Prostate gland (tissue), 2 donors: ENCODE data around the gene SMG6. TPM values are rescaled to one million over a fixed set of nuclear protein-coding genes. Genes with fewer than 3 reads are reported as not detected.
A peak's percentile ranks its signal among the peaks of the same experiment; 100 is the strongest.

Experiments used
- DNase-seq: peaks from one replicate; pipeline ENCODE4 v3.0.0-alpha.2; 2019; ENCODE audit warnings: low spot score
- H3K27ac ChIP-seq, 2 donors: fragments of 200-600 bp; sonication (generic); 2 replicates each; pipeline ENCODE4 v1.5.1; 2017 to 2019
- H3K27me3 ChIP-seq: fragments of 200-600 bp; sonication (generic); replicated peaks from 2 replicates; pipeline ENCODE4 v1.5.1; 2019; ENCODE audit not compliant: insufficient read depth
- H3K36me3 ChIP-seq, 2 donors: fragments of 200-600 bp; sonication (generic); 1 replicate in 1 of 2; 2 replicates in 1 of 2; pipeline versions ENCODE4 v1.5.1 to v1.8.1; 2017 to 2019
- H3K4me1 ChIP-seq: fragments of 200-600 bp; sonication (generic); replicated peaks from 2 replicates; pipeline ENCODE4 v1.5.1; 2019
- H3K4me3 ChIP-seq, 2 donors: fragments of 200-600 bp; sonication (generic); 2 replicates each; pipeline ENCODE4 v1.5.1; 2017 to 2019
- H3K9me3 ChIP-seq: fragments of 200-600 bp; sonication (generic); 2 replicates; pipeline ENCODE4 v1.5.1; 2017
- CTCF ChIP-seq, 4 experiments: fragments of 200-600 bp in 2 of 4; fragments of 450-650 bp in 2 of 4; sonication (generic) in 2 of 4; IDR thresholded peaks; 1 replicate in 3 of 4; 2 replicates in 1 of 4; pipeline ENCODE4 v1.5.1; 2016 to 2019; ENCODE audit warnings: antibody characterized with exemption in 4 of 4, mild to moderate bottlenecking in 2 of 4, moderate library complexity in 2 of 4
- POLR2A ChIP-seq: fragments of 450-650 bp; IDR thresholded peaks from one replicate; pipeline ENCODE4 v1.6.1; 2016; ENCODE audit warnings: antibody characterized with exemption, mild to moderate bottlenecking
- POLR2AphosphoS5 ChIP-seq: sonication (generic); formaldehyde crosslinking; IDR thresholded peaks from one replicate; pipeline ENCODE4 v1.6.1; 2017; ENCODE audit warnings: antibody characterized with exemption
- WGBS: methylation state at CpG from one replicate; pipeline ENCODE4 v1.1.5; 2018; 5-methylcytosine and 5-hydroxymethylcytosine counted together
- intact Hi-C: fragments of 100-400 bp; cut with DNase I; formaldehyde crosslinking; loops from one replicate; pipeline ENCODE4 v1.14.2; 2022
- total RNA-seq, 2 donors: library from RNA; depleted of rRNA; stranded (reverse); fragments of >200 nt; gene quantifications; one replicate each; pipeline ENCODE4 v1.1.0, GENCODE V29; 2016

Gene SMG6
- total RNA-seq, 2 donors from 2014 or later, result 23.8 to 56.0 TPM

DNA sequence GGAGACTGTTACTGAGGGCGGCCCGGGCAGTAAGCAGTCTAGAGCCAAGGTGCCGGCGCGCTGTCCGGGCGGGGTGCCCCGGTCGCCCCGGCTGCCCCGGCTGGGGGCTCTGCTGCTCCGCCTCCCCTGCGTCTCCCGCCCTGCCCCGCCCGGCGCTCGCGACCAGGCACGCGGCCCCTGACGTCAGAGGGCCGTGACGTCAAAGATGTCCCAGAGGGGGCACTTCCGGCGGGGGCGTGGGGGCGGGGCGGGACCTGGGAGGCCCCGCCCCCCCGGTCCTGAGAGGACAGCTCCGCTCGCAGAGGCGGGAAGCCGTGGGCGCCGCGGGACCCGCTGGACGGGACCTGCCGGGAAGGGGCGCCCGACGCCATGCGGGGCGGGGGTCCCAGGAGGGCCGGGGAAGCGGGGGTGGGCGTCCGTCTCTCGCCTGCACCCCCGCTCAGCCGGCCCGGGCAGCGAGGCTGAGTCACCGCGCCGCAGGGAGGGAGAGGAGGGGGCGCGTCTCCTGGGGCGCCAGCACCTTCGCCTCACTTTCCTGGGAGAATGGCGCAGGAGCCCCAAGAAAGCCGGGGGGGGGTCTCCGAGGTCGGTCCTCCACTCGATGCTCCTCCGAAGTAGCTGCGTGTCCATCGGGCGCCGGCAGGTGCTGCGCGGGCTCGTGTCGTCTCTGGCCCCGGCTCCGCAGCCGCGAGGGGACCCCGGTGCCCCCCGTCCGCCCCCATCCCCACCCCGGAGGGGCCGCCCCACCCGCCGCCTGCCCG lies 253.1 kb downstream of the SMG6 start:
- H3K27me3 ChIP-seq, result no peaks in the 10 kb centered on the region
- H3K27ac ChIP-seq, result peak overlapping the region; percentile 57 to 78
- H3K4me3 ChIP-seq, result peak overlapping the region; percentile 51 to 65
- no peaks in the 10 kb centered on the region for H3K36me3 ChIP-seq
- intact Hi-C loops, result loop anchor here (10.0 kb wide), 1 partner anchor 344 kb away; no protein-coding TSS in a partner anchor
- H3K9me3 ChIP-seq, result no peaks in the 10 kb centered on the region
- TF ChIP-seq CTCF (IDR thresholded peaks at IDR 0.05) (no peak), POLR2AphosphoS5 (no peak), POLR2A (no peak)
- WGBS, result 1% methylated on average over 29 of the region's 88 CpGs
- H3K4me1 ChIP-seq, result peaks cover 4% of the 10 kb centered on the region
- DNase-seq, result peak; percentile 62

- Histone ChIP-seq H3K27ac (peak overlapping the region; percentile 58 to 78), H3K27me3 (no peaks in the 10 kb centered on the region), H3K36me3 (no peaks in the 10 kb centered on the region), H3K9me3 (no peaks in the 10 kb centered on the region), H3K4me3 (peak overlapping the region; percentile 51 to 65), H3K4me1 (peaks cover 4% of the 10 kb centered on the region)
- WGBS, result 2% methylated on average over 72 of the region's 104 CpGs
- no peak for TF ChIP-seq CTCF (IDR thresholded peaks at IDR 0.05)
- peak; percentile 44 for TF ChIP-seq POLR2A
- TF ChIP-seq POLR2AphosphoS5, result peak; percentile 19
- intact Hi-C loops, result loop anchor here (10.0 kb wide), 1 partner anchor 345 kb away; no protein-coding TSS in a partner anchor
- peak; percentile 75 for DNase-seq
Observed at GRCh38 chr17:2049333-2050299, 254.0 kb downstream of the SMG6 start.

- H3K4me3 ChIP-seq, result peak overlapping the region in 1 of 2 donors; percentile 65
- WGBS, result 10% methylated on average over 9 of the region's 9 CpGs
- H3K36me3 ChIP-seq, result no peaks in the 10 kb centered on the region
- DNase-seq, result no peak
- TF ChIP-seq POLR2AphosphoS5 (no peak), POLR2A (no peak), CTCF (IDR thresholded peaks at IDR 0.05) (no peak)
- H3K27me3 ChIP-seq, result no peaks in the 10 kb centered on the region
- H3K4me1 ChIP-seq, result peaks cover 4% of the 10 kb centered on the region
- no peaks in the 10 kb centered on the region for H3K9me3 ChIP-seq
- intact Hi-C loops, result no loop called here
- H3K27ac ChIP-seq, result no peak overlapping the region
Observed at GRCh38 chr17:2048805-2049204, 254.8 kb downstream of the SMG6 start.

DNA sequence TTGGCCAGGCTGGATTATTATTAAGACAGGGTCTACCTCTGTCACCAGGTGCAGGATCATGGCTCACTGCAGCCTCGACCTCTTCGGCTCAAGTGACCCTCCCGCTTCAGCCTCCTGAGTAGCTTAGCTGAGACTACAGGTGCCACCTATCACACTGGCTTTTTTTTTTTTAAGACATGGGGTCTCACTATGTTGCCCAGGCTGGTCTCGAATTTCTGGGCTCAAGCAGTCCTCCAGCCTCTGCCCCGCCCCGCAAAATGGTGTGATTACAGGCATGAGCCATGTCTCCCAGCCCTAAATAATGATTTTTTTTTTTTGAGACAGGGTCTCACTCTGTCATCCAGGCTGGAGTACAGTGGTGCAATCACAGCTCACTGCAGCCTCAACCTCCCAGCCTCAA lies 256.0 kb downstream of the SMG6 start:
- Histone ChIP-seq H3K36me3 (no peaks in the 10 kb centered on the region), H3K4me3 (no peak overlapping the region), H3K4me1 (peaks cover 10% of the 10 kb centered on the region), H3K27me3 (no peaks in the 10 kb centered on the region), H3K27ac (no peak overlapping the region), H3K9me3 (no peaks in the 10 kb centered on the region)
- WGBS, result 97% methylated on average over 6 of the region's 6 CpGs
- intact Hi-C loops, result no loop called here
- no peak for DNase-seq
- TF ChIP-seq POLR2AphosphoS5, result no peak
- no peak for TF ChIP-seq CTCF (IDR thresholded peaks at IDR 0.05)
- TF ChIP-seq POLR2A, result no peak
